ENCODE data around the gene FAM199X. TPM values are rescaled to one million over a fixed set of nuclear protein-coding genes. Genes with fewer than 3 reads are reported as not detected.

Gene FAM199X
- polyA plus RNA-seq, 3 donors, result 4.1 to 8.2 (median 5.0) TPM

DNA sequence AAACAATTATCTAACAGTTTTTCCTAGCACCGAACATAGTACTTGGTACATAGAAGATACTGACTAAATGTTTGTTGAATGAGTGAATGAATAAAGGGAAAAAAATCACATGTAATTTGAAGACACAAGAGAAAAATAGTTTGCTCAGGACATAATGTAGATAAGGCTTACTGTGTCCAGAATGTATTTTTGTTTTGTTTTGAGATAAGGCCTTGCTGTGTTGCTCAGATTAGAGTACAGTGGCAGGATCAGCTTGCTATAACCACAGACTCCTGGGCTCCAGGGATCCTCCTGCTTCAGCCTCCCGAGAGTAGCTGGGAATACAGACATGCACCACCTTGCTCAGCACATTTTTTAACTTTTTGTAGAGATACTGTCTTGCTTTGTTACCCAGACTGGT is 6.5 kb downstream of the FAM199X start:
- H3K27ac Mint-ChIP-seq, result no peak overlapping the region
- H3K79me2 ChIP-seq (ENCODE audit: insufficient read depth, low read length), result peaks cover 35% of the 10 kb centered on the region

DNA sequence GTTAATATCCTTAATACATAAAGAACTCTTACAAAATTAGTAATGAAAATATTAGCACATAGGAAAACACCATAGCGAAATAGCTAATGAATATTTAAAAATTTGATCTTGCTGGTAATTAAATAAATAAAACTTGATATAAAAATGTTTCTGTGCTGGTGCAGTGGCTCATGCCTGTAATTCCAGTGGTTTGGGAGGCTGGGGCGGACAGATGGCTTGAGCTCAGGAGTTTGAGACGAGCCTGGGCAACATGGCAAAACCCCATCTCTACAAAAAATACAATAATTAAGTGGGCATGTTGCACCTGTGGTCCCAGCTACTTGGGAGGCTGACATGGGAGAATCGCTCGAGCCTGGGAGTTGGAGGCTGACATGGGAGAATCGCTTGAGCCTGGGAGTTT is 7.6 kb downstream of the FAM199X start:
- Mint-ChIP-seq H3K27ac (no peak overlapping the region), H3K9me3 (peaks cover 0 to 2% (median 0%) of the 10 kb centered on the region in 7 donors), H3K4me1 (peaks cover 6% of the 10 kb centered on the region), H3K4me3 (no peak overlapping the region), H3K36me3 (peaks cover 14 to 31% of the 10 kb centered on the region in 2 donors), H3K27me3 (ENCODE audit: low read depth in 3 of 3) (peaks cover 0 to 2% (median 0%) of the 10 kb centered on the region in 3 donors)
- no peaks in the 10 kb centered on the region for H3K27me3 ChIP-seq (ENCODE audit: control insufficient read depth in 2 of 2, insufficient read depth in 2 of 2, low read length in 2 of 2)
- no peak overlapping the region for H3K27ac ChIP-seq (ENCODE audit: low read depth in 1 of 2, low read length in 2 of 2)
- peaks cover 12% of the 10 kb centered on the region for H4K20me1 ChIP-seq (ENCODE audit: insufficient read depth, low read length)
- peaks cover 27% of the 10 kb centered on the region for H3K79me2 ChIP-seq (ENCODE audit: insufficient read depth, low read length)
- H3K4me2 ChIP-seq (replicated peaks; ENCODE audit: extremely low read depth, low read length, poor library complexity, severe bottlenecking), result no peak overlapping the region
- no peak overlapping the region for H2AFZ ChIP-seq (ENCODE audit: insufficient read depth, low read depth, low read length, poor library complexity, severe bottlenecking)
- no peak for DNase-seq
- peaks cover 16 to 26% of the 10 kb centered on the region in 2 donors for H3K36me3 ChIP-seq (replicated peaks in 1 of 2; ENCODE audit: control insufficient read depth in 1 of 2, insufficient read depth in 2 of 2, low read length in 2 of 2)
- WGBS (ENCODE audit: insufficient coverage), result no CpG with 5 or more reads among the region's 6 CpGs
- TF ChIP-seq, protein P1, sequence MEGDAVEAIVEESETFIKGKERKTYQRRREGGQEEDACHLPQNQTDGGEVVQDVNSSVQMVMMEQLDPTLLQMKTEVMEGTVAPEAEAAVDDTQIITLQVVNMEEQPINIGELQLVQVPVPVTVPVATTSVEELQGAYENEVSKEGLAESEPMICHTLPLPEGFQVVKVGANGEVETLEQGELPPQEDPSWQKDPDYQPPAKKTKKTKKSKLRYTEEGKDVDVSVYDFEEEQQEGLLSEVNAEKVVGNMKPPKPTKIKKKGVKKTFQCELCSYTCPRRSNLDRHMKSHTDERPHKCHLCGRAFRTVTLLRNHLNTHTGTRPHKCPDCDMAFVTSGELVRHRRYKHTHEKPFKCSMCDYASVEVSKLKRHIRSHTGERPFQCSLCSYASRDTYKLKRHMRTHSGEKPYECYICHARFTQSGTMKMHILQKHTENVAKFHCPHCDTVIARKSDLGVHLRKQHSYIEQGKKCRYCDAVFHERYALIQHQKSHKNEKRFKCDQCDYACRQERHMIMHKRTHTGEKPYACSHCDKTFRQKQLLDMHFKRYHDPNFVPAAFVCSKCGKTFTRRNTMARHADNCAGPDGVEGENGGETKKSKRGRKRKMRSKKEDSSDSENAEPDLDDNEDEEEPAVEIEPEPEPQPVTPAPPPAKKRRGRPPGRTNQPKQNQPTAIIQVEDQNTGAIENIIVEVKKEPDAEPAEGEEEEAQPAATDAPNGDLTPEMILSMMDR (IDR thresholded peaks at IDR 0.05), result no peak
- no peak overlapping the region for H3K4me3 ChIP-seq (replicated peaks in 1 of 3; ENCODE audit: low read depth in 2 of 3, low read length in 3 of 3)
- intact Hi-C loops (cut with micrococcal nuclease), result no loop called here
- no peaks in the 10 kb centered on the region for H3K9me3 ChIP-seq (replicated peaks in 1 of 2; ENCODE audit: control insufficient read depth in 1 of 2, insufficient read depth in 1 of 2, low read length in 2 of 2)
- no peak overlapping the region for H3K9ac ChIP-seq (ENCODE audit: insufficient read depth, low read length, poor library complexity, severe bottlenecking)
- peaks cover 0 to 5% of the 10 kb centered on the region in 2 donors for H3K4me1 ChIP-seq (ENCODE audit: control insufficient read depth in 1 of 2, insufficient read depth in 2 of 2, low read length in 2 of 2)

More for the DNA sequence above, 6.5 kb downstream of the FAM199X start:
- Mint-ChIP-seq H3K9me3 (peaks cover 0 to 3% (median 0%) of the 10 kb centered on the region in 7 donors), H3K4me1 (peaks cover 17% of the 10 kb centered on the region), H3K36me3 (peaks cover 8 to 24% of the 10 kb centered on the region in 2 donors), H3K4me3 (no peak overlapping the region), H3K27me3 (ENCODE audit: low read depth in 3 of 3) (peaks cover 0 to 2% (median 0%) of the 10 kb centered on the region in 3 donors)
- WGBS (ENCODE audit: insufficient coverage), result no CpG with 5 or more reads among the region's 2 CpGs
- no peak for DNase-seq
- Histone ChIP-seq H3K27me3 (ENCODE audit: control insufficient read depth in 2 of 2, insufficient read depth in 2 of 2, low read length in 2 of 2) (no peaks in the 10 kb centered on the region), H3K4me1 (ENCODE audit: control insufficient read depth in 1 of 2, insufficient read depth in 2 of 2, low read length in 2 of 2) (peaks cover 5 to 10% of the 10 kb centered on the region in 2 donors), H3K9me3 (replicated peaks in 1 of 2; ENCODE audit: control insufficient read depth in 1 of 2, insufficient read depth in 1 of 2, low read length in 2 of 2) (no peaks in the 10 kb centered on the region), H3K4me3 (replicated peaks in 1 of 3; ENCODE audit: low read depth in 2 of 3, low read length in 3 of 3) (no peak overlapping the region), H3K9ac (ENCODE audit: insufficient read depth, low read length, poor library complexity, severe bottlenecking) (no peak overlapping the region), H3K4me2 (replicated peaks; ENCODE audit: extremely low read depth, low read length, poor library complexity, severe bottlenecking) (no peak overlapping the region), H2AFZ (ENCODE audit: insufficient read depth, low read depth, low read length, poor library complexity, severe bottlenecking) (no peak overlapping the region), H3K27ac (ENCODE audit: low read depth in 1 of 2, low read length in 2 of 2) (no peak overlapping the region), H3K36me3 (replicated peaks in 1 of 2; ENCODE audit: control insufficient read depth in 1 of 2, insufficient read depth in 2 of 2, low read length in 2 of 2) (peaks cover 16 to 17% of the 10 kb centered on the region in 2 donors), H4K20me1 (ENCODE audit: insufficient read depth, low read length) (peaks cover 5% of the 10 kb centered on the region)
- intact Hi-C loops (cut with micrococcal nuclease), result no loop called here
- TF ChIP-seq, protein P1 (IDR thresholded peaks at IDR 0.05), result no peak

Data from CD14-positive monocyte (primary cell).